Regular cardiac myocyte (primary cell): Measurements from ENCODE around the gene OR4A15. TPM values are rescaled to one million over a fixed set of nuclear protein-coding genes. Genes with fewer than 3 reads are reported as not detected.

ENCODE experiments used
- total RNA-seq: library from RNA; depleted of rRNA; stranded (reverse); fragments of >200 nt; gene quantifications from 2 replicates; pipeline ENCODE4 v1.2.3, GENCODE V29; 2014

OR4A15 gene
- total RNA-seq: not detected in 2 replicates

DNA sequence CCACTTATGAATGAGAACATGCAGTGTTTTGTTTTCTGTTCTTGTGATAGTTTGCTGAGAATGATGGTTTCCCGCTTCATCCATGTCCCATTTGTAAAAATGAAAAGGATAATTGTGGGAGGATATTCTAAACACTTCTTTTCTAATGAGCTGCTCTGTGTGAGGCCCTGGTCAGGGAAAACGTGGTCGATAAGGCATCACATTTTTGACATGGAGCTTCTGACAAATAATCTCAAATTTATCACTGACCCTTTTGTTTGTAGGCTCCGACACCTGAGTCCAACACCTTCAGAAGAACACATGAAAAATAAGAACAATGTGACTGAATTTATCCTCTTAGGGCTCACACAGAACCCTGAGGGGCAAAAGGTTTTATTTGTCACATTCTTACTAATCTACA lies at the start of gene OR4A15:
Gene OR4A15, plus strand, starts transcription at position 301 of the 400 bp plus-strand sequence. Its CDS starts 0 bp downstream, at position 301.

GRCh38 chr11:55342901-55343300 lies 24.9 kb upstream of the OR4A15 start, which contains the start of gene OR4A16:
Gene OR4A16, plus strand, starts transcription at chr11:55343201. Its CDS starts 0 bp downstream, at chr11:55343201.

Other genes with a start within 250 kb of the OR4A15 start
- not detected in 2 replicates for gene TRIM48, start 105.8 kb upstream of the OR4A15 start, total RNA-seq
- not detected in 2 replicates for gene OR4A16, start 24.8 kb upstream of the OR4A15 start, total RNA-seq
- not detected in 2 replicates for gene OR4C15, start 186.5 kb downstream of the OR4A15 start, total RNA-seq
- gene OR4C16, start 204.2 kb downstream of the OR4A15 start, total RNA-seq: not detected in 2 replicates
- gene OR4C11, start 239.7 kb downstream of the OR4A15 start, total RNA-seq: not detected in 2 replicates